Astrocyte (in vitro differentiated cells and primary cell): ENCODE measurements around the gene NLGN3. TPM values are rescaled to one million over a fixed set of nuclear protein-coding genes. Genes with fewer than 3 reads are reported as not detected.

Experiments
- DNase-seq: peaks from one replicate; pipeline ENCODE4 v3.0.0-alpha.2; 2010; ENCODE audit warnings: low read depth
- FAIRE-seq: peaks from 2 replicates; lab custom pipeline; 2011; peaks lifted over from hg19 to GRCh38; lab: Jason Lieb, UNC
- H2AFZ ChIP-seq: 2 replicates; pipeline ENCODE4 v1.6.0; 2012; ENCODE audit warnings: low read depth, low read length, inconsistent platforms
- H3K27ac ChIP-seq: 2 replicates; pipeline ENCODE4 v1.5.1; 2011; ENCODE audit warnings: low read depth, low read length, inconsistent platforms
- H3K27me3 ChIP-seq: 2 replicates; pipeline ENCODE4 v1.6.0; 2011; ENCODE audit warnings: low read length, inconsistent platforms; ENCODE audit not compliant: insufficient read depth
- H3K36me3 ChIP-seq: 2 replicates; pipeline ENCODE4 v1.5.1; 2011; ENCODE audit warnings: low read length, inconsistent platforms; ENCODE audit not compliant: insufficient read depth
- H3K4me1 ChIP-seq: 2 replicates; pipeline ENCODE4 v1.5.1; 2011; ENCODE audit warnings: low read length, inconsistent platforms; ENCODE audit not compliant: insufficient read depth
- H3K4me2 ChIP-seq: 2 replicates; pipeline ENCODE4 v1.6.0; 2012; ENCODE audit warnings: low read length, inconsistent platforms
- H3K4me3 ChIP-seq: 2 replicates; pipeline ENCODE4 v1.5.1; 2011; ENCODE audit warnings: low read depth, mild to moderate bottlenecking, low read length, inconsistent platforms; ENCODE audit not compliant: insufficient read depth
- H3K79me2 ChIP-seq: 2 replicates; pipeline ENCODE4 v1.6.0; 2012; ENCODE audit warnings: mild to moderate bottlenecking, low read length, inconsistent platforms; ENCODE audit not compliant: insufficient read depth
- H3K9ac ChIP-seq: 2 replicates; pipeline ENCODE4 v1.6.0; 2012; ENCODE audit warnings: mild to moderate bottlenecking, low read length, inconsistent platforms
- H3K9me3 ChIP-seq: 2 replicates; pipeline ENCODE4 v1.5.1; 2012; ENCODE audit warnings: low read depth, mild to moderate bottlenecking, low read length, inconsistent platforms; ENCODE audit not compliant: insufficient read depth
- H4K20me1 ChIP-seq: 2 replicates; pipeline ENCODE4 v1.6.0; 2012; ENCODE audit warnings: low read length, inconsistent platforms; ENCODE audit not compliant: insufficient read depth
- H3K27ac Mint-ChIP-seq: one replicate; pipeline ENCODE4 v1.8.0; 2021; ENCODE audit warnings: mild to moderate bottlenecking, mixed read lengths; ENCODE audit not compliant: unreplicated experiment
- H3K27me3 Mint-ChIP-seq: one replicate; pipeline ENCODE4 v1.8.0; 2021; ENCODE audit warnings: low read depth, mixed read lengths; ENCODE audit not compliant: unreplicated experiment
- H3K36me3 Mint-ChIP-seq: one replicate; pipeline ENCODE4 v1.8.0; 2021; ENCODE audit warnings: low read depth, mixed read lengths; ENCODE audit not compliant: unreplicated experiment
- H3K4me1 Mint-ChIP-seq: one replicate; pipeline ENCODE4 v1.8.0; 2021; ENCODE audit warnings: low read depth, mixed read lengths; ENCODE audit not compliant: unreplicated experiment
- H3K4me3 Mint-ChIP-seq: one replicate; pipeline ENCODE4 v1.8.0; 2021; ENCODE audit warnings: mild to moderate bottlenecking, moderate library complexity, mixed read lengths; ENCODE audit not compliant: unreplicated experiment
- H3K9me3 Mint-ChIP-seq: one replicate; pipeline ENCODE4 v1.8.0; 2021; ENCODE audit warnings: mild to moderate bottlenecking, mixed read lengths; ENCODE audit not compliant: unreplicated experiment
- EZH2 ChIP-seq: IDR thresholded peaks from 2 replicates; pipeline ENCODE4 v1.6.1; 2012; ENCODE audit warnings: mild to moderate bottlenecking, low read length, inconsistent platforms; ENCODE audit not compliant: insufficient read depth
- total RNA-seq: library from RNA; stranded (reverse); gene quantifications from 2 replicates; pipeline ENCODE4 v1.2.1, GENCODE V29; 2021
- TF ChIP-seq, protein P1 (sequence below): IDR thresholded peaks from 2 replicates; pipeline ENCODE4 v1.5.1; 2011; ENCODE audit warnings: low read depth, mild to moderate bottlenecking, inconsistent platforms, low read length, moderate library complexity; ENCODE audit not compliant: insufficient read depth

The NLGN3 gene
- total RNA-seq, 1 donor from 2014 or later = 0.93 TPM

DNA sequence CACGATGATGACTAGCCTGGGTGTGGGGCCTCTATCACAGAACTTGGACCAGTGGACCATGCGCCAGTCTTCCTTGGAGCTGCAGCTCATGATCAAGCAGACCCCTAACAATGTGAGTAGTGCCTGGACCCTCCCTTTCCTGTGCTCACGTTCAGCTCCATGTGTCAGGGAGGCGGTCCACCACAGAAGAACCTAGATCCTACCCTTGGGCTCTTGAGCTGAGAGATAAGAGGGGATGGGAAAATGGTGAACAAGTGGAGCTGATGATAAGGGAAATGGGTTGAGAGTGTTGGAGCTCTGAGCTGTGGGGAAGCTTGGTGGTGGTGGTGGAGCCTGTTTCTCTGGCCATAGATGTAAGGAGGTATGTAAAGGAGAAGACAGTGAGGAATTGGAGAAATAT lies 13.1 kb upstream of the NLGN3 start:
- H3K36me3 ChIP-seq = peaks cover 26% of the 10 kb centered on the region
- no peak overlapping the region for H2AFZ ChIP-seq
- no peaks in the 10 kb centered on the region for H3K27me3 ChIP-seq
- no peak for DNase-seq
- no peaks in the 10 kb centered on the region for H3K27me3 Mint-ChIP-seq
- H3K4me3 Mint-ChIP-seq = no peak overlapping the region
- no peak for TF ChIP-seq EZH2
- TF ChIP-seq, protein P1, sequence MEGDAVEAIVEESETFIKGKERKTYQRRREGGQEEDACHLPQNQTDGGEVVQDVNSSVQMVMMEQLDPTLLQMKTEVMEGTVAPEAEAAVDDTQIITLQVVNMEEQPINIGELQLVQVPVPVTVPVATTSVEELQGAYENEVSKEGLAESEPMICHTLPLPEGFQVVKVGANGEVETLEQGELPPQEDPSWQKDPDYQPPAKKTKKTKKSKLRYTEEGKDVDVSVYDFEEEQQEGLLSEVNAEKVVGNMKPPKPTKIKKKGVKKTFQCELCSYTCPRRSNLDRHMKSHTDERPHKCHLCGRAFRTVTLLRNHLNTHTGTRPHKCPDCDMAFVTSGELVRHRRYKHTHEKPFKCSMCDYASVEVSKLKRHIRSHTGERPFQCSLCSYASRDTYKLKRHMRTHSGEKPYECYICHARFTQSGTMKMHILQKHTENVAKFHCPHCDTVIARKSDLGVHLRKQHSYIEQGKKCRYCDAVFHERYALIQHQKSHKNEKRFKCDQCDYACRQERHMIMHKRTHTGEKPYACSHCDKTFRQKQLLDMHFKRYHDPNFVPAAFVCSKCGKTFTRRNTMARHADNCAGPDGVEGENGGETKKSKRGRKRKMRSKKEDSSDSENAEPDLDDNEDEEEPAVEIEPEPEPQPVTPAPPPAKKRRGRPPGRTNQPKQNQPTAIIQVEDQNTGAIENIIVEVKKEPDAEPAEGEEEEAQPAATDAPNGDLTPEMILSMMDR = no peak
- H3K4me1 ChIP-seq = peaks cover 7% of the 10 kb centered on the region
- no peak for FAIRE-seq
- no peak overlapping the region for H3K27ac ChIP-seq
- no peak overlapping the region for H3K9ac ChIP-seq
- H3K4me3 ChIP-seq = no peak overlapping the region
- no peak overlapping the region for H3K27ac Mint-ChIP-seq
- no peak overlapping the region for H3K4me2 ChIP-seq
- H3K9me3 Mint-ChIP-seq = no peaks in the 10 kb centered on the region
- peaks cover 21% of the 10 kb centered on the region for H3K36me3 Mint-ChIP-seq
- H3K4me1 Mint-ChIP-seq = peaks cover 17% of the 10 kb centered on the region
- no peaks in the 10 kb centered on the region for H4K20me1 ChIP-seq
- H3K79me2 ChIP-seq = no peaks in the 10 kb centered on the region
- no peaks in the 10 kb centered on the region for H3K9me3 ChIP-seq

DNA sequence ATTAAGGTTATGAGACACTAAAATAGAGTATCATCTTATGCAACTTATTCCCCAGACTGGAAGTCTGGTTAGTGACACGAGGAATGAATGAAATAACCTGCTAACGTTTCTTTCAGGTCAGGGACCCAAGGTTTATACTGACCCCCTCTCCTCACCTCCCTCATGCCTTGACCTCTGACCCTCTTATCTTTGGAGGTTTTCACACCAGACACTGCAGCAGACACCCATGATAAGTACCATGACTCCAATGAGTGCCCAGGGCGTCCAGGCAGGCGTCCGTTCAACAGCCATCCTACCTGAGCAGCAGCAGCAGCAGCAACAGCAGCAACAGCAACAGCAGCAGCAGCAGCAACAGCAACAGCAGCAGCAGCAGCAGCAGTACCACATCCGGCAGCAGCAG lies 4.2 kb upstream of the NLGN3 start:
- Histone ChIP-seq H3K36me3 (peaks cover 11% of the 10 kb centered on the region), H3K4me1 (no peaks in the 10 kb centered on the region), H2AFZ (no peak overlapping the region), H3K27me3 (no peaks in the 10 kb centered on the region), H3K27ac (no peak overlapping the region), H3K9me3 (no peaks in the 10 kb centered on the region), H3K9ac (no peak overlapping the region), H4K20me1 (no peaks in the 10 kb centered on the region), H3K4me2 (no peak overlapping the region), H3K79me2 (no peaks in the 10 kb centered on the region), H3K4me3 (no peak overlapping the region)
- TF ChIP-seq EZH2 = no peak
- TF ChIP-seq, protein P1 = no peak
- FAIRE-seq (no peak), DNase-seq (no peak)
- Mint-ChIP-seq H3K27me3 (no peaks in the 10 kb centered on the region), H3K4me1 (peaks cover 11% of the 10 kb centered on the region), H3K9me3 (no peaks in the 10 kb centered on the region), H3K4me3 (no peak overlapping the region), H3K27ac (no peak overlapping the region), H3K36me3 (peaks cover 11% of the 10 kb centered on the region)

DNA sequence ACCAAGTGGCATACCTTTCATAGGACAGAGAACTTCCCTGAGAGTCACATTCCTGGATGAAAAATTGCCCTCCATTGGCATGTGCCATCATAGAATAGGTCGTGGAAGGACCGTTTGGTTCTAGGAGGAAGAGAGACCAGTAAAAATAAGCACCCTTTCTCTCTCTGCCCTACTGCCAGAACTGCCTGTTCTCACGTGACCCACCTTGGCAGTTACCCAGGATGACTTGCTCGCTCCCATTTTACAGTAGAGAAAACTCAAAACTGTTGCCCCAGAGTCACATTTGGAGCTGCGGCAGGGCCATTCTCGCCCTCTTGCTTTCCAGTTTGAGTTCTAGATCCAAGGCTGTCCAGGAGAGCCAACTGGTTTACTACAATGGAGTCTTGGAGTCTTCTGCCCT lies 1.1 kb upstream of the NLGN3 start:
- Mint-ChIP-seq H3K27me3 (no peaks in the 10 kb centered on the region), H3K27ac (no peak overlapping the region), H3K4me3 (no peak overlapping the region), H3K4me1 (peaks cover 11% of the 10 kb centered on the region), H3K9me3 (no peaks in the 10 kb centered on the region), H3K36me3 (peaks cover 5% of the 10 kb centered on the region)
- Histone ChIP-seq H3K9ac (no peak overlapping the region), H3K79me2 (no peaks in the 10 kb centered on the region), H3K4me3 (no peak overlapping the region), H4K20me1 (no peaks in the 10 kb centered on the region), H3K27me3 (no peaks in the 10 kb centered on the region), H3K36me3 (peaks cover 5% of the 10 kb centered on the region), H3K4me2 (no peak overlapping the region), H2AFZ (no peak overlapping the region), H3K27ac (no peak overlapping the region), H3K9me3 (no peaks in the 10 kb centered on the region), H3K4me1 (no peaks in the 10 kb centered on the region)
- TF ChIP-seq EZH2 = no peak
- TF ChIP-seq, protein P1 = no peak
- FAIRE-seq = no peak
- no peak for DNase-seq
